Progenitor cell of endocrine pancreas (in vitro differentiated cells): ENCODE data around the gene TJP3. TPM values are rescaled to one million over a fixed set of nuclear protein-coding genes. Genes with fewer than 3 reads are reported as not detected.
A peak's percentile ranks its signal among the peaks of the same experiment; 100 is the strongest.

ENCODE experiments used
- DNase-seq: peaks from one replicate; pipeline ENCODE4 v3.0.0; 2021; ENCODE audit warnings: low spot score; ENCODE audit not compliant: unreplicated experiment
- H3K27ac Mint-ChIP-seq: 2 replicates; pipeline ENCODE4 v1.8.0; 2021; ENCODE audit warnings: mild to moderate bottlenecking, moderate library complexity, mixed read lengths
- H3K27me3 Mint-ChIP-seq: 2 replicates; pipeline ENCODE4 v1.8.0; 2021; ENCODE audit warnings: mixed read lengths
- H3K36me3 Mint-ChIP-seq: 2 replicates; pipeline ENCODE4 v1.8.0; 2022; ENCODE audit warnings: mixed read lengths; ENCODE audit not compliant: insufficient read depth
- H3K4me1 Mint-ChIP-seq: 2 replicates; pipeline ENCODE4 v1.8.0; 2021; ENCODE audit warnings: low read depth, mixed read lengths
- H3K4me3 Mint-ChIP-seq: 2 replicates; pipeline ENCODE4 v1.8.0; 2021; ENCODE audit warnings: low read depth, mild to moderate bottlenecking, moderate library complexity, mixed read lengths
- H3K9me3 Mint-ChIP-seq: 2 replicates; pipeline ENCODE4 v1.8.0; 2021; ENCODE audit warnings: low read depth, mixed read lengths
- CTCF ChIP-seq: fragments of 200-600 bp; sonication (generic); IDR thresholded peaks from one replicate; pipeline ENCODE4 v1.5.0; 2021; ENCODE audit warnings: antibody characterized with exemption, mild to moderate bottlenecking; ENCODE audit not compliant: unreplicated experiment
- total RNA-seq: library from RNA; stranded (reverse); gene quantifications from 2 replicates; pipeline ENCODE4 v1.2.1, GENCODE V29; 2021

Gene TJP3
- total RNA-seq, 1 donor from 2014 or later = 40.7 TPM

- Mint-ChIP-seq H3K36me3 (peaks cover 5% of the 10 kb centered on the region), H3K27me3 (peaks cover 27% of the 10 kb centered on the region), H3K9me3 (peaks cover 11% of the 10 kb centered on the region), H3K27ac (no peak overlapping the region), H3K4me1 (no peaks in the 10 kb centered on the region), H3K4me3 (no peak overlapping the region)
- no peak for DNase-seq
- TF ChIP-seq CTCF = no peak
These were observed 74.1 kb downstream of the TJP3 start for GRCh38 chr19:3782330-3782729.

- Mint-ChIP-seq H3K36me3 (peaks cover 5% of the 10 kb centered on the region), H3K4me3 (no peak overlapping the region), H3K27ac (no peak overlapping the region), H3K27me3 (peaks cover 30% of the 10 kb centered on the region), H3K9me3 (peaks cover 11% of the 10 kb centered on the region), H3K4me1 (no peaks in the 10 kb centered on the region)
- no peak for TF ChIP-seq CTCF
- no peak for DNase-seq
These were observed 74.7 kb downstream of the TJP3 start for GRCh38 chr19:3782903-3783302.

DNA sequence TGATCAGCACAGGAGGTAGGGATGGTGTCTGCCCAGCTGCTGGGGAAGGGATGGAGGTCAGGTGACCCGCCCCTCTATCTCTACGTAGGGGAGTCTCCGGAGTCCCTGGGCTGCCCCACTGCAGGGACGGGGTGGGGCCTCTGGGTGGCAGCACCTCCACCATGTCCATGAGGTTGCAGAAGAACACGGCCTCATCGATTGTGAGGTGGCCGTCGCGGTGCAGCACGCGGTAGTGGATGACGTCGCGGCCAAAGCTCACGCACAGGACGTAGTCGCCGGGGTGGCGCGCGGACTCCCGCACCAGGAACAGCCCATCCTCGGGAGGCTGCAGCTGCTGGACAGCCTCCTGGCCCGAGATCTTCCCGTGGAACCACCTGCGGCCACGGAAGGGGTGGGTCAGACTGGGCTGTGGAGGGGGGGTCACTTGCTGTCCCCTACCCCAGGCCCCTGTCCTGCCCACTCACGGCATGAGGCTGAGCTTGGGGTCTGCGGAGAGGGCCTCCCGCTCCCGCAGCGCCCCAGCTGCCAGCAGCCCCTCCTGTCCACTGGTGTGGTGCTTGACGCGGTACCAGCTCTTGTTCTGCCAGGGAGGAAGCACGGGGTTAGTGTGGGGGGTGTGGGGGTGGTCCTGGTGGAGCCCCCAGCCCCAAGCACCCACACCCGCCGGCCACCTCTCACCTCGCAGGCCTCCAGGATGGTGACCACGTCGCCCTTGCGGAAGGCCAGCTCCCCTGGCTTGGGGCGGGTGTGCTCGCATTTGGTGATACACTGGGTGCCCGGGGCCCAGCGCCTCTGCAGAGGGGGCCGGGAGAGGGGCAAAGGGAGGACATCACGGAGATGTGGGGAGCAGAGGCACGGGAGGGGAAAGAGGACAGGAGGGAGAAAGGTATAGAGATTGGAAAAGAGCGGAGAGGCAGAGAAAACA lies 75.7 kb downstream of the TJP3 start:
- H3K36me3 Mint-ChIP-seq = peaks cover 5% of the 10 kb centered on the region
- DNase-seq = no peak
- H3K4me1 Mint-ChIP-seq = no peaks in the 10 kb centered on the region
- no peak overlapping the region for H3K27ac Mint-ChIP-seq
- TF ChIP-seq CTCF = peak; percentile 16
- peak overlapping the region; percentile 53 for H3K4me3 Mint-ChIP-seq
- H3K27me3 Mint-ChIP-seq = peaks cover 34% of the 10 kb centered on the region
- peaks cover 11% of the 10 kb centered on the region for H3K9me3 Mint-ChIP-seq

DNA sequence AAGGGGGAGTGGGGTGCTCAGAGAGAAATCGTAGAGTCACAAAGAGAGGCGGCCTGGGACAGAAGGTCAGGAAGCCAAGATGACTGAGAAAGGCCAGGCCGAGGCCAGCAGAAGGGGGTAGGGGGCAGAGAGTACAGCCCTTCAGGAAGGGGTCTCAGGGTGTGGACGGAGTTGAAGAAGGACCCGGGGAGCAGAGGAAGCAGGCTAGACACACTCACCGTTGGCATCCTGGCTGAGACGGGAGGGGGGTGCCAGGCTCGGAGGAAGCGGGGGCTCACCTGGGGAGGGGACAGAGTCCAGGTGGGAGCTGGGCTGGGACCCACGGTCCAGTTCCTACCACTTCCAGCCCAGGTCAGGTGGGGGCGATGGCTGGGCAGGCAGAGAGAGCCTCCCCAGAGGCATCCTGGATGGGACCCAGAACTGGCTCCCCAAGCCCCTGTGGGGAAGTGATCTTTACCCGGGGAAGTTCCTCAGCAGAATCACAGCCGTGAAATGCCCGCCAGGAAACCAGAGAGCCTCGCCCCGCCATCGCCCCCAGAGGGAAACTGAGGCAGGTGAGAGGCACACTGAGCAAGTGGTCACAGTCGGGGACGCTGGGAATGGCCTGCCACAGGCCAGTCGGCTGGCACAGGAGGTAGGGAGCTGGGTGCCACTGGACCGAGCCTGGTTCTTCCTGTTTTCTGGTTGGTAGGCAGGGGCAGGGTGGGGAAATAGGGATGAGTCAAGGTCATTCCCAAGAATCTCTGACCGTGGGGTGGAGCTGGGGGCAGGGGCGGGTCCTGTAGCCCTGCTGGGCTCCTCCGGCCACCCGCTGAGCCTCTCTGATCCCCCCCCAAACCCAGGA lies 76.6 kb downstream of the TJP3 start:
- Mint-ChIP-seq H3K9me3 (peaks cover 11% of the 10 kb centered on the region), H3K27me3 (peaks cover 40% of the 10 kb centered on the region), H3K36me3 (peaks cover 5% of the 10 kb centered on the region), H3K4me1 (no peaks in the 10 kb centered on the region), H3K4me3 (peak overlapping the region; percentile 53), H3K27ac (no peak overlapping the region)
- TF ChIP-seq CTCF = no peak
- DNase-seq = no peak

GRCh38 chr19:3785451-3785937 lies 77.3 kb downstream of the TJP3 start:
- no peaks in the 10 kb centered on the region for H3K4me1 Mint-ChIP-seq
- no peak for DNase-seq

More at GRCh38 chr19:3785451-3785937, 77.3 kb downstream of the TJP3 start:
- Mint-ChIP-seq H3K36me3 (peaks cover 5% of the 10 kb centered on the region), H3K27me3 (peaks cover 47% of the 10 kb centered on the region), H3K4me3 (peak overlapping the region; percentile 48), H3K9me3 (peaks cover 11% of the 10 kb centered on the region), H3K27ac (no peak overlapping the region)
- no peak for TF ChIP-seq CTCF
